ENCODE results near the gene MACF1. TPM values are rescaled to one million over a fixed set of nuclear protein-coding genes. Genes with fewer than 3 reads are reported as not detected.

MACF1 gene
- total and polyA plus RNA-seq, 2 of the 13 experiments (the other 11 are each of a cell fraction or from before 2014, with no cell fraction given), result 36.7 to 65.4 TPM

DNA sequence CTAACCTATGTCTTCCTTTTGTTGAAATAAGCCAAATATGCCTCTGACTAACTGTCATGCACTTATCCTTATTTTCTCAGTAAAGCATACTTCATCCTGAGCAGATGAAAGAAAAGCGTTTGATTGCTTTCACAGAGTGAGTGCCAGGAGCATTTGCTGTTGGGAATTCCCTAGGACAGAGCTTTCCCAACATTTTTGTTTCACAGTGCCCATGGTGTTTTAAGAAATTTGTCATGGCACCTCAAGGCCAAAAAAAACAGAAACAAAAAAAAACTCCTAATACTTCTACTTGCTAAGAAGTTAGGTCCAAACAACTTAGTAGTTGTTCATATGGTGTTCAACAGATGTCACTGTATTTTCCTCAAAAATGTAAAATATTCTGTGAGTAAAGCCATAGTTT lies 166.1 kb downstream of the MACF1 start:
- Histone ChIP-seq H3K4me3 (replicated peaks in 1 of 3; ENCODE audit: insufficient read depth in 1 of 3, low read depth in 2 of 3, low read length in 3 of 3) (no peak overlapping the region), H2AFZ (ENCODE audit: low read length) (no peak overlapping the region), H3K27me3 (ENCODE audit: control insufficient read depth in 1 of 2, insufficient read depth in 2 of 2, low read length in 2 of 2) (no peaks in the 10 kb centered on the region), H3K4me1 (ENCODE audit: insufficient read depth, low read length) (peaks cover 13% of the 10 kb centered on the region), H4K20me1 (ENCODE audit: insufficient read depth, low read length) (no peaks in the 10 kb centered on the region), H3K27ac (ENCODE audit: extremely low read length, insufficient read depth, low read length) (no peak overlapping the region), H3K36me3 (replicated peaks in 1 of 2; ENCODE audit: control insufficient read depth in 1 of 2, insufficient read depth in 2 of 2, low read length in 2 of 2) (peaks cover 14 to 37% of the 10 kb centered on the region in 2 experiments; a peak in 3 of 5 replicates), H3K79me2 (ENCODE audit: insufficient read depth, low read length) (no peaks in the 10 kb centered on the region), H3K9ac (ENCODE audit: insufficient read depth, low read depth, low read length) (no peak overlapping the region), H3K4me2 (ENCODE audit: low read depth, low read length) (no peak overlapping the region), H3K9me3 (ENCODE audit: low read length) (no peaks in the 10 kb centered on the region)
- DNase-seq (ENCODE audit: low spot score) (no peak), FAIRE-seq (no peak), ATAC-seq (no peak)
- intact Hi-C loops (cut with micrococcal nuclease; ENCODE audit: unreplicated experiment) (no loop called here), in situ Hi-C loops (cut with HindIII; ENCODE audit: extremely low pct_ligation_motif_present, low pct_unique_long_range_greater_than_20kb) (no loop called here)
- ChIA-PET CTCF (ENCODE audit: low intra/inter-chr PET ratio, low total read pairs) (no interaction called here), POLR2A (no interaction called here)
- BruUV-seq (replicated peaks), result no TSS peak
- 96% methylated on average over 1 of the region's 1 CpG for WGBS (ENCODE audit: low lambda C conversion rate)
- TF ChIP-seq, protein P1, sequence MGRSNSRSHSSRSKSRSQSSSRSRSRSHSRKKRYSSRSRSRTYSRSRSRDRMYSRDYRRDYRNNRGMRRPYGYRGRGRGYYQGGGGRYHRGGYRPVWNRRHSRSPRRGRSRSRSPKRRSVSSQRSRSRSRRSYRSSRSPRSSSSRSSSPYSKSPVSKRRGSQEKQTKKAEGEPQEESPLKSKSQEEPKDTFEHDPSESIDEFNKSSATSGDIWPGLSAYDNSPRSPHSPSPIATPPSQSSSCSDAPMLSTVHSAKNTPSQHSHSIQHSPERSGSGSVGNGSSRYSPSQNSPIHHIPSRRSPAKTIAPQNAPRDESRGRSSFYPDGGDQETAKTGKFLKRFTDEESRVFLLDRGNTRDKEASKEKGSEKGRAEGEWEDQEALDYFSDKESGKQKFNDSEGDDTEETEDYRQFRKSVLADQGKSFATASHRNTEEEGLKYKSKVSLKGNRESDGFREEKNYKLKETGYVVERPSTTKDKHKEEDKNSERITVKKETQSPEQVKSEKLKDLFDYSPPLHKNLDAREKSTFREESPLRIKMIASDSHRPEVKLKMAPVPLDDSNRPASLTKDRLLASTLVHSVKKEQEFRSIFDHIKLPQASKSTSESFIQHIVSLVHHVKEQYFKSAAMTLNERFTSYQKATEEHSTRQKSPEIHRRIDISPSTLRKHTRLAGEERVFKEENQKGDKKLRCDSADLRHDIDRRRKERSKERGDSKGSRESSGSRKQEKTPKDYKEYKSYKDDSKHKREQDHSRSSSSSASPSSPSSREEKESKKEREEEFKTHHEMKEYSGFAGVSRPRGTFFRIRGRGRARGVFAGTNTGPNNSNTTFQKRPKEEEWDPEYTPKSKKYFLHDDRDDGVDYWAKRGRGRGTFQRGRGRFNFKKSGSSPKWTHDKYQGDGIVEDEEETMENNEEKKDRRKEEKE (IDR thresholded peaks at IDR 0.05), result no peak
- TF ChIP-seq HNRNPK (IDR thresholded peaks at IDR 0.05; ENCODE audit: low read depth, low read length, poor library complexity, severe bottlenecking) (no peak), PTBP1 (IDR thresholded peaks at IDR 0.05; ENCODE audit: low read depth, low read length, poor library complexity, severe bottlenecking) (no peak), SNAPC2 (CRISPR knock-in tag; IDR thresholded peaks at IDR 0.05) (no peak), MTA3 (CRISPR knock-in tag; IDR thresholded peaks at IDR 0.05) (no peak), FOXP1 (IDR thresholded peaks at IDR 0.05) (no peak), FOXP1 (CRISPR knock-in tag; IDR thresholded peaks at IDR 0.05) (no peak), ZFP37 (CRISPR knock-in tag; IDR thresholded peaks at IDR 0.05; ENCODE audit: borderline replicate concordance) (no peak), PHF8 (CRISPR knock-in tag; IDR thresholded peaks at IDR 0.05) (no peak), ZNF839 (CRISPR knock-in tag; IDR thresholded peaks at IDR 0.05; ENCODE audit: borderline replicate concordance) (no peak), AGO2 (optimal IDR thresholded peaks at IDR 0.05; ENCODE audit: low read depth, low read length) (no peak), RFX1 (IDR thresholded peaks at IDR 0.05) (no peak), MXD4 (CRISPR knock-in tag; IDR thresholded peaks at IDR 0.05) (no peak)

Data from HepG2 (cell line).